NCI-H128 (cell line): Measurements from ENCODE around the gene SLC35F1.

Experiments
- DNase-seq: peaks from one replicate; lab custom pipeline; 2025; ENCODE audit not compliant: unreplicated experiment; lab: John Stamatoyannopoulos, UW

SLC35F1 gene

DNA sequence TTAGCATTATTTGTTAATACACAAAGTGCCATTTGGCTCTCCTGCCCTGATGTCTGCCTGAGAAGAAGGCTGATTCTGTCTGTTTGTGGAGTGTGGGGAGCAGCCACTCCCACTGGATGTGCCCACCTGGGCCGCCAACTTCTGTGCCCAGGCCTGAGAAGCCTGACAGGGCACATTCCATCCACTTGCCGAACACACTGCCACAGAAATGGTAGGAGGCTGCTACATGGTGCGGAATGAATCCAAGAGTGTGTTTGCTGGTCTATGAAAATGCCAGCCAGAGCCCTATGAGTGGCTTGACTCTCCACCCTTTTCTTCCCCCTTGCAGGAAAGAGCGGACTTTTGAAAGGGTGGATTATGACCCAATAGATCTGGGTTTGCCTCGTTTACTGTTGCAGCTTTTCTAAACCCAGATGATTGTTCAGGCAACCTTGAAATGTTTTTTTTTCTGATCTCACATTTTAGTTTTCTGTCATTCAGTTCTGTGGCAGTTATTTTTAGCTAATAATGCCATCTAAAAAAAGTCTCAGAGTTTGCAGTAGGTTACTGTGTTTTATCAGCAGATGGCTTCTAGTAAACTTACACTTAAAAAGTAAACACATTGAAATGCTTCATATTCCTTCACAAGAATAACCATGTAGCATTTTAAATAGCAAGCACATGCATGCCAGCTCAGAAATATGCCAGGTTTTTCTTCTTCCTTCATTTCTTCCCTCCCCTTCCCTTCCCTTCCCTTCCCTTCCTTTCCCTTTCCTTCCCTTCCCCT is 196.5 kb downstream of the SLC35F1 start:
- DNase-seq: no peak

DNA sequence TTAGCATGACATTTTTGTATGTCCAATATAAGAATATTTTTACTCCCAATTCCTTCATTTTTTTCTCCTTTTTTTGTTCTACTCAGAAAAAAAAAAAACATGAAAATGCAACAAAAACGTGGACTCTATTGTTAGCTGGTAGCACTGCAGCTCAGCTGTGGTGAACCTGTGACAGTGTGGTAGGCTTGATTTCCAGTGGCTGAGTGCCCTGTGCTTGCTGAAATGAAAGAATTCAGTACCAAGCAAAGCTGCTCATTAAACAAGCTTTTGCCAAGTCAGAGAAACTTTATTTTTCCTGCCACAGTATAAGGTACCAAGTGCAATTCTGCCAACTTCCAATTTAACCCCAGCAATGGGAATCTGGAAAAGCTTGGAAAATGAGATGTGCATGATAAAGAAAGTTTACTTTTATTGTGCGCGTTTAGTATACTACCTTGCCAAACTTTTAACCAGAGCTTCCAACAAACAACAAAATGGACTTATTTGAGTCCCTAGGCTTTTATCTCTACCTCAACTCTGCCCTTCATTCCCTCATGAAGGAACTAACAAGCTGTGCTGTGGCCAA is 215.2 kb downstream of the SLC35F1 start:
- no peak for DNase-seq

DNA sequence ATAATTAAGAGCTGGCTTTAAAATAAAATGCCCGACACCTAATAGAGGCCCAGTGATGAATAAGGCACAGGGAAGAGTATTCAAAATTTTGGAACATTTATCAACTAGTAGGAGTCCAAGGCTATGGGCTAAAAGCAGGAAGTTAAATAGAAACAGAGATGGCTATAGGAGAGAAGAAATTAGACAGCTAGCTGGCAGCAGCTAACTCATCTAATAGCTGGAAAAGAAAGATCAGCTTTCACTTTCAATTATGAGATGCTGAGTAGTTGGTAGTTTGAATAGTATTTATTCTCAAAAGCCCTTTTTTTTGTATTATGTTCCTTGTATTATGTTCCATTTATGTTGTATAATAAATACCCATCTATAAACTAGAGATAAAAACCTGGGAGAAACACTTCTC is 215.7 kb downstream of the SLC35F1 start:
- no peak for DNase-seq

DNA sequence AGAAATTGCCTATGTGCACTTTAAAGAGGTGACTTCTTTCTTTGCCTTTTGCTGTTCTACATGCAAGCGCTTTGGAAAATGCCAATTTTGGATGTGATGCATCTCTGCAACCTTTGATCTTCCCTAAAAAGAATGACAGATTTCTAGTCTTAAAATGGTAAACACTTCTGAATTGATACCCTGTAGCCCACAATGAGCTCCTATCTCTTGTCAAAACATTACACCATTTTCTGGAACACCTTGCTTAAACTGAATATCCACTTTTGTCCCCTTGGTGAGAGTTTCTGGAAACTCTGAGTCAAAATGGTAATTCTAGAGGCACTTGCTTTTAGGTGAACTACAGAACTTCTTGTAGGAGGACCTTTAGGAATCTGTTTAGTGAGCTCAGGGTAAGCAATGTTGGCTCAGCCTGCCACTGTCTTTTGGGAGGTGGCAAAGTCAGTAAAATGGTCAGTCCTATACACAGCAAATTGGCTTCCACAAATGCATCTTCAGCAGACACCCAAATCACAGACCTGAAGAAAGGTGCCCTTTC is 216.5 kb downstream of the SLC35F1 start:
- DNase-seq: no peak

DNA sequence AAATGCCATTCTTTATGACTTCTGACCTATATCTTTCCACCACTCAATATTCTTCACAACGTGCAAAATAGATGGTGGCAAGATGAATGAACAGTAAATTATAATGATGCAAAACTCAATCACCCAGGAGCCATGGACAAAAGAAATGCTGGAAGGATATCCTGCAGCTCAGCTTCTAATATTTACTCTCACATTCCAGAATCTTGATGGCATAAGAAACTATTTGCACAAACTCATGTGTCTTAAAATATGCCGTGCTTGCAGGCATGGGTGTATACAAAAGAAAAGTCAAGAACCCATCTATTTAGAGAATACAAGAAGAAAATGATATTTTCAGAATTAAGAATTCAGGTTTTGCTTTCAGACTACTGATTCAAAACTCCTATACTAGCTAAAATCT is 217.8 kb downstream of the SLC35F1 start:
- DNase-seq: no peak

DNA sequence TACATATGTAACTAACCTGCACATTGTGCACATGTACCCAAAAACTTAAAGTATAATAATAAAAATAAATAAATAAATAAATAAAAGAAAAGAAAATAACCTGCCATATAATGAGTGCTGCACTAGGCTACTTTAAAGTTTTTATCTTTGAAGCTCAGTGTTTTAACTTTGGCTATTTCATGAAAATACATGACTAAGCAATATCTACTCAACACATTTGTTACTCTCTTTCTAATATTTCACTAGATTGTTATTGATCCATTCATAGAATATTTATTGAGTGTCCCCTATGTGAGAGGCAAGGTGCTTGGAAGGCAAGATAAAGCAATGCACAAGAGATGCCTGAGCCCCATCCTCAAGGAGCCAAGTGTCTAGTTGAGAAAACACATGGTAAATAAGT is 221.7 kb downstream of the SLC35F1 start:
- no peak for DNase-seq

DNA sequence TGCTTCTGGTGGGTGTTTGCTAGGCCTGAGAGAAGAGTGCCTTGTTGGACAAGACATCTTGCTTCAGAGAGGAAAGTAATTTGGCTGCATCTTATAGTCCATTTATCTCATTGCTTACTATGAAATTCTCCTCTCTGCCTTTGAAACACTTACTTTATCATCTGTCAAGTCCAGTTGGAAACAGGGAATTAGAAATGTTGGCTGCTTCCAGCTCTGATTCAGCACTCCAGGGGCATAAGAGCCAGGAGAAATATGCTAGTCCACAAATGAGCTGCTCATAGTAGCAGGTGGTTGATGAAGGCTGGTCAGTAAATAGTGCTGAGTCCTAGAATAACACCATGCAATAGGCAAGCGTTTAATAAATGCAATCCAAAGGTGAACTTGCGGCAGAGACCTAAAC is 227.1 kb downstream of the SLC35F1 start:
- DNase-seq: no peak

DNA sequence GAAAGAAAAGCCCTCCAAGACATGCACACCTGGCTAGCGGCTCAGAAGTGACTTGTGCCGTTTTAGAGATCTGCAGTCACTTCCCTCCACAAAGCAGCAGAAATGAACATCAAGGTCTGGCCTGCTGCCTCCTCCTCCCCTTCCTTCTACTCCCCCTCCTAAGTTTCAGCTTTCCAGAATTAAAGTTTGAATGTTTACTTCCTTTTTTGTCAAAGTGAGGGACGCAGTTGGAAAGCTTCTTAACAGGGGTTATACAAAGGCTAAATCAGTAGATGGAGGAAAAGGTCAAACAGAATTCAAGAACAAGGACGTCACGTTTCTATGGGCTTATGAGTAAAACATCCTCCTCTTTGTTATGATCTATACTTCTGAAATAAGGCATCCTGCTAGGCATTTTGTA is 227.7 kb downstream of the SLC35F1 start:
- no peak for DNase-seq

DNA sequence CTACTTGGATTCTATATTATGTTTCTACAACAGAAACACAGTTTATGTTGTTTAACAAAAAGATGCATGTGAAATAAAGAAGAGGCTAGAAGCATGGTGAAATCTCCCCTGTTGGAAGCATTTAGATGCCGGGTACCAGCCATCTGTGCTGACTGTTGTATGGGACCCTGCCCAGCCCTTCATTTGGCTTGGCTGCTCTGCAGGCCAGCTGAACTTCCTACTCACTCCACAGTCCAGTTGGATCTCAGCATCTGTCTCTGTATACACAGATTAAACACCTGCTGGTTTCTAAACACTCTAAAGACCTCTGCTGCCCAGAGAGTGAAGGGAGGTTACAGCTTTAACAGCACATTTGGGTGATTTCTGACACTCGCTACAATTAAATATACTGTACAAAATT is 228.3 kb downstream of the SLC35F1 start:
- DNase-seq: no peak

DNA sequence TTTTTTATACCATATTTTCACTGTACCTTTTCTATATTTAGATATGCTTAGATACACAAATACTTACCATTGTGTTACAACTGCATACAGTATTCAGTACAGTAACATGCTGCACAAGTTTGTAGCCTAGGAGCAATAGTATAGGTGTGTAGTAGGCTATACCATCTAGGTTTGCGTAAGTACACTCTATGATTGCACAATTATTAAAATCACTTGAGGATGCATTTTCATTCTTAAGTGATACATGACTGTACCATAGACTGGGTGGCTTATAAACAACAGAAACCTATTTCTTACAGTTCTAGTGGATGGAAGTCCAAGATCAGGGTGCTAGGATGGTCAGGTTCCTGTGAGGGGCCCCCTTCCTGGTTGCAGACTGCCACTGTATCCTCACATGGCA is 234.1 kb downstream of the SLC35F1 start:
- no peak for DNase-seq

DNA sequence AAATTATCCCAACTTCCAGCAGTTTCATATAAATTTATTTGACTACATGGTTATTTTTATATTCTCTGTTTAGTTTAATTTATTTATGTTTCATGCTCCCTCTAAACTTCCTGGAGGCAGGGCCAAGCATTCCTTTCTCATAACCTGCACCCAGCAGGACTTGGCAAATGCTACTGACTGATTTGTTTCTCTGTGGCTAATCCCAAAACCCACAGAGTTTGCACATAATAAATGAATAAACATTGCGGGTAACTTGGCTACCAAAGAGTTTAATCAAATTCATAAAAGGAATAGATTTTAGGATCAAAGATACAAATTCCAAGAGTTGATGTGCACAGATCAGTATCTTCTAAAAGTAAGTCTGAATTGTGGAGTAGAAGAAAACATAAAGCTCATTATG is 239.5 kb downstream of the SLC35F1 start:
- DNase-seq: no peak

DNA sequence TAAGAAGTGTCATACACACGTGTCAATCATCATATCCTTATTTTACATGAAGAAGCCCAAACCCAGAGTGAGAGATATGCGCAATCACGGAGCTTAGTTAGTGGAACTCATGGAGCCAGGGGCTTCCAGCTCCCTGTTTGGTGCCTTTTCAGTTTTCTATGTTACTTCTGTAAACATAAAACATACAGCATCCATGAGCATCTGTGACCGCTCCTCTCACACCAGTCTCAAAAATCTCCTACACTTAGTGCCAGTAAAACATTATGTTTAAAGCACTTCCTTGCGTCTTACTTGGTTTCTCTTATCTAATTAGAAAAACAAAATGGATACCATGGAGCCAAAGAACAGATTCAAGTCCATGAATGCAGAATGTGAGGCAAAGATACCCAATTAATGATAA is 240.4 kb downstream of the SLC35F1 start:
- no peak for DNase-seq

DNA sequence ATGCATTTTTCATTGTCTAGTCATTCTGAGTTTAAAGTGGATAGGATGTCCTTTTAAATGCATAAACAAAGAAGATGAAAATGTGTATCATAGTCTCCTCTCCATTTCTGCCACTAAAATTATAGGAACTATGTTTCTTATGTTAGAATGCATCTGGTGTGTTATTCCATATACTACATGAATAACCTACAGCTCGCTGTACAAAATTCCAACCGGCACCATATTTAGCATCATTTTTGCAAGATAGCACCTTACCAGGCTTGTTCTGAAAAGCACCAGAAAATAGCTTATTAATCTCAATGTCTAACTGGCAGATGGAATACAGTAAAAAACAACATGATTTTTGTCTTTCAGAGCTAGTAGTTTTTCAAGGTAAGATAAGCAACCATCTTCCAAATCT is 241.5 kb downstream of the SLC35F1 start:
- no peak for DNase-seq

DNA sequence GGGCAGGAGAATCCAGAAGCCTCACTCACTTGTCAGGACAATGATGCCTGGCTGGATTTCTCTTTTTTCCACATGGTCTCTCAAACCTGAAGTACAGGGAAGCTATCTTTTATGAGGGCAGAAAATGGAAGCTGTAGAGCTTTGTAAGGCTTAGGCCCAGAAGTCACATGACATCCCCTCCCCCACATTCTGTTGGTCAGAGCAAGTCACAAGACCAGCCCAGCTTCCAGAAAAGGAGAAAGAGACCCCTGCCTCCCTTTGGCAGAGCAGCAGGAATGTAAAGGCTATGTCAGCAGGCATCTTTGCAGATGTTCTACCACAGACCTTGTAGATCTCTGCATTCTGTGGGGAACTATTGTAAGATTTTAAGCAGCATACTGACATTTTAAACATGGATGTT is 245.5 kb downstream of the SLC35F1 start:
- no peak for DNase-seq

DNA sequence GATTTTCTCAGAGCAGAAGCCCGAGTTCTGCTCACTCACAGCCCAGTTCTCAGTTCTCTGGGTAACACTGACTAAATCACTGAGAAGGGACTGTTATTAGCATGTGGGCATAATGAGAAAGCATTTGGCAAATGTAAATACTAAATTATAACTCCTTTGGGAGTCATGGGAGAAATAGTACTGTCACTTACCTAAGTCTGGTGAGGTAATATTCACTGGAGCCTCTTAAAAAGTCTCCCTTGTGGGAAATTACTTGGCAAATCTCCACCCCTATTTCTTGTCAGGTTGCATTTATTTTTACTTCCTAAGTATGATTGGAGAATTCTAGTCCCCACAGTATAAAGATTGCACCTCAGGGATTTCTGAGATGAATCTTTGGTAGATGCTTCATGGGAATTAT is 254.3 kb downstream of the SLC35F1 start:
- DNase-seq: no peak

DNA sequence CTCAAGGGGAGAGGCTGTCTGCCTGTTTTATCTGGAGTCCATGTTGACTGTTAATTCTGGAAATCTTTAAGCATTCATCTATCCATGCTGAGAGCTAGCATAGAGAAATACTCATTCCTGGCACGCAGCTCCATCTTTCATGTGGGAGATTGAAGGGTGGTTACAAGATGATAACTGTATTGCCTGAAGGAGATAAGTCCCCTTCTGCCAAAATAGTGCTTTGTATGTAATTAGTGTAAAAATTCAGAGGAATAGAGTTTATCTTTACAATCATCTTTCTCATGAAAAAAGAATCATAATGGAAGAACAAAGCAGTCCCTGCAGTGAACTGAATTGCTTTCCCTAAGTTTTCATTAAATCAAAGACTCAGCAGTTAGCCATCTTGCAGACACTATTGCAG is 256.5 kb downstream of the SLC35F1 start:
- no peak for DNase-seq

DNA sequence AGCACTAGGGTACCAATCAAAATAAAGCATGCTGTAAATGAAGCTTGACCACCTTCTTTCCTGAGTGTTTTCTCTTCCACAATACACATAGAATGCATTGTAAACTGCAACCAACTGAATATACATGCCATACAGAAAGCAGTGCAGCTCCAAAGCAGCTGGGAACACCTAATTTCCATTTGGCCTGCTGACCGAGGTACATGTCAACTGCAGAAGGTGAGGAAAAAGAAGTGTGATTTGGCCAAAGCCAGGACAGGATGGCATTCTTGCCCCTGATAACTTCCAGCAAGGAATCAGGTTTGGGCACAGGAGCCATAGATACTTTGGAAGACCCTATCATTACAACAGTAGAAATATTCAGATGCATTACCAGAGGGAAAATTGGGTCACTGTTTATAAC is 258.4 kb downstream of the SLC35F1 start:
- no peak for DNase-seq

DNA sequence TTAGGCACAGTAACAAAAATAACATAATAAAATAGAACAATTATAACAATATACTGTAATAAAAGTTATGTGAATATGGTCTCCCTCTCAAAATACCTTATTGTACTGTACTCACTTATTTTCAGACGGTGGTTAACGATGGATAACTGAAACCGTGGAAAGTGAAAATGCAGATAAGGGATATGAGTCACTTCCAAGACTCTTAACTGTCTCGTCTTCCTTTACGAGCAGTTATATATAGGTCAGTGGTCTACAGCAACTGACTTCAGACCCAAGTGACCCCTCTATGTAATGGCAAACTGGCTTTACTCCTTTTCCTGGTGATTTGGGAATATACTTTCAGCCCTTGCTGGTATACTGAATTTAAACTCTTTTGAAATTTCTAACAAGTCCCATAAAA is 261.4 kb downstream of the SLC35F1 start:
- DNase-seq: no peak

DNA sequence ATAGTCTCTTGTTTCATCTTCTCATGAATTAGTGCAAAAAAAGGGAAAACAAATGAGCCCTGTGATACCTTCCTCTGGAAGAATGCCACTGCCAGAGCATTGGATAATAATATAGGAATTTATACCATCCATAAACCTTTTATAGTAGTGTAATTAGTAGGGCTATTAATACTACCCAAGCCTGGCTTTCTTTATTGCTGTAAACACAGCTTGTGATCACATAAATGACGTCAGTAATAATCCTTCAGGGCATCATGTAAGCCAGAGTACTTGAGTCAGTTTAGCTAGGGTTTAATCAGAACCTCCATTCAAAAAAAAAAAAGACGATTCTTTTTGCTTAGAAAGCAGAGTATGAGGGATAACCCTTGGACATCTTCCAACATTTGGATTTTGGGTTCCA is 264.8 kb downstream of the SLC35F1 start:
- no peak for DNase-seq

DNA sequence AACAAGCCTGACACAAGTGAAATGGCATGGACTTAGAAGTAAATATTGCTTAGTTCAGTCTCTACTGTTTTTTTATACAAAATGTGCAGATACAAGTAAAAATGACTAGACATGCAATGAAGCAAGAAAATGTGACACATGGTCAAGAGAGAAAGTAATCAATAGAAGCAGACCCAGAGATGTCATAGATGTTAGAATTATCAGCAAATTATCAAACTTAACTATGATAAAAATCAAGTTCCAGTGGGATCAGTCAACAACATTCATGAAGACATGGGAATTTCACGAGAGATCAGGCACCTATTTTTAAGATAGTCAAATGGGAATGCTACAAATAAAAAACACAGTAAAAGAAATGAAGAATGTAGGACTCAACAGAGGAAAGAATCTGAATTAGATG is 267.0 kb downstream of the SLC35F1 start:
- no peak for DNase-seq

DNA sequence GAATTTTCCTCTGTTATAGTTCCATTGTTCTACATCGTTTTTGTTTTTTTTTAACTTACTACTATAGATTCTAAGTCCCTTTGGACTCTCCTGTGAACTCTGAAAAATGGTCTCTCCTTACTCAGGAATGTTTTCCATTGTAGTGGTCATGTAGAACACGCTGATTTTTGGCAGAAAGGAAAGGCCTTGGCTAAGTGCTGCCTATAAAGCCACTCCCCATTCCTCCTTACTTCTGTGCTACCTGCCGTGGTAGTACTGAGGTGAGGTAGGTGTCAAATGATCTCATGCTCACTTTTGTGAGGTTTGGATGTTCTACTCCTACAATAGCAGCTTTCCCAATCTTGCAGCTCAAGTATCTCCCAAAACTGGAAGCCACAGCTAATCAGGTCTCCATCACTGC is 270.7 kb downstream of the SLC35F1 start:
- no peak for DNase-seq

DNA sequence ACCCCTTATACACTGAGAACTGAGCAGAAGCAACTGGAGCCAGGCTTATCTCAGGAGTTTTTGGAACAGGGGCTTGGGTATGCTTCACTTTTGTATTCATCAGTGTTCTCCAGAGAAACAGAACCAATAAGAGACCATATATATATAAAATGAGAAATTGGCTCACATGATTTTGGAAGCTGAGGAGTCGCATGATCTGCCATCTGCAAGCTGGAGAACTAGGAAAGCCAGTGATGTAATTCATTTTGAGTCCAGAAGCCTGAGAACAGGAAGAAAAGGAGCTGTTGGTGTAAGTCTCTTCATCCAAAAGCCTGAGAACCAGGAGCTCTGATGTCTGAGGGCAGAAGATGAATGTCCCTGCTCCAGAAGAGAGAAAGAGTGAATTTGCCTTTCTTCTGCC is 272.0 kb downstream of the SLC35F1 start:
- no peak for DNase-seq
